ENCODE measurements around the gene NPEPL1. TPM values are rescaled to one million over a fixed set of nuclear protein-coding genes. Genes with fewer than 3 reads are reported as not detected.

NPEPL1 gene
- total and polyA plus RNA-seq, 10 of the 15 experiments (the other 5 are each of a cell fraction or from before 2014, with no cell fraction given), result 0.08 to 21.3 (median 10.2) TPM

DNA sequence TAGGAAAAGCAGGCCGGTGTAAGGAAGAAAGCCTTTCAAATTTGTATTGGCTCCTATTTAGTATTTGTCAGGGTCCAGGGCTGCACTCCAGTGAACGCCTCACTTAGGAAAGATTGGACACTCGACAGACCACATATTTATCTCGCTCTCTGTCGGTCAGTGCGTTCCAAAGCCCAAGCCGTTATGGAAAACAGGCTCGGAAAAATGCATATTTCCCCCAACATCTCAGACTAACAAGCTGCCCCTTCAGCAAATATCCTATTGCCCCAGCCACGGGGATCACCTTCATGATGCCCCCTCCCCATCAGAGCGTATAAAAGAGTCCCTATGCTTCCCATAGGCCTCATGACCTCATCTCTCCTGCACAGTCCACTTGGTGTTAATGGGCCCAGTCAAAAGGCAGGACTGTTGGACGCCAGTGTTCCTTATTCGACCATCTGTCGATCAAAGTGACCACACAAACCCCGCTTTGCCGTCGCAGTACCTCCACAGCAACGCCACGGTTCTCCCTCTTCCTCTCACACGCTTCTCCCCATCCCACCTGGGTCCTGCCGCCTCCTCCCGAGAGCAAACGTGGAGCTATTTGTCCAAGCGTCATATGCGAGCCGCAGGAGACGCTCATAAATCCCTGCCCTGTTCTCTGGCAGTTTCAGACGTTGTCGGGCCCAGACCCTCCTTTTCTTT, 63.3 kb downstream of the NPEPL1 start:
- intact Hi-C loops (cut with micrococcal nuclease; ENCODE audit: unreplicated experiment), result no loop called here
- no peak for FAIRE-seq
- 46% methylated on average over 28 of the region's 28 CpGs for WGBS (ENCODE audit: insufficient coverage, insufficient replicate concordance, low lambda C conversion rate, missing lambda C conversion rate)
- BruUV-seq (replicated peaks), result no TSS peak
- no peaks in the 10 kb centered on the region for H3K4me1 ChIP-seq (ENCODE audit: control insufficient read depth, insufficient read depth, low read length)
- ChIA-PET POLR2A (no interaction called here), RAD21 (ENCODE audit: unreplicated experiment) (no interaction called here), SMC1A (ENCODE audit: uncharacterized antibody, unreplicated experiment) (no interaction called here), CTCF (no interaction called here)
- H4K20me1 ChIP-seq (ENCODE audit: control insufficient read depth, insufficient read depth), result no peaks in the 10 kb centered on the region
- no peak for ATAC-seq
- DNase-seq (ENCODE audit: low read depth, low spot score), result no peak
- H3K4me2 ChIP-seq (ENCODE audit: control insufficient read depth, insufficient read depth), result no peak overlapping the region
- H3K27me3 ChIP-seq (replicated peaks in 1 of 2; ENCODE audit: control insufficient read depth in 2 of 2, insufficient read depth in 2 of 2, low read length in 1 of 2), result peaks cover 0 to 2% of the 10 kb centered on the region in 2 experiments; a peak in 3 of 4 replicates
- TF ChIP-seq, protein P1, sequence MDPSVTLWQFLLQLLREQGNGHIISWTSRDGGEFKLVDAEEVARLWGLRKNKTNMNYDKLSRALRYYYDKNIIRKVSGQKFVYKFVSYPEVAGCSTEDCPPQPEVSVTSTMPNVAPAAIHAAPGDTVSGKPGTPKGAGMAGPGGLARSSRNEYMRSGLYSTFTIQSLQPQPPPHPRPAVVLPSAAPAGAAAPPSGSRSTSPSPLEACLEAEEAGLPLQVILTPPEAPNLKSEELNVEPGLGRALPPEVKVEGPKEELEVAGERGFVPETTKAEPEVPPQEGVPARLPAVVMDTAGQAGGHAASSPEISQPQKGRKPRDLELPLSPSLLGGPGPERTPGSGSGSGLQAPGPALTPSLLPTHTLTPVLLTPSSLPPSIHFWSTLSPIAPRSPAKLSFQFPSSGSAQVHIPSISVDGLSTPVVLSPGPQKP (IDR thresholded peaks at IDR 0.05; ENCODE audit: low read depth, low read length), result no peak
- TF ChIP-seq CHD2 (IDR thresholded peaks at IDR 0.05; ENCODE audit: borderline replicate concordance, low read depth, low read length) (no peak), KLF5 (IDR thresholded peaks at IDR 0.05; ENCODE audit: partially characterized antibody) (no peak), POLR2A (IDR thresholded peaks at IDR 0.05; ENCODE audit: low read depth, low read length) (no peak), KDM1A (IDR thresholded peaks at IDR 0.05; ENCODE audit: borderline replicate concordance) (no peak), MEF2A (IDR thresholded peaks at IDR 0.05; ENCODE audit: insufficient read depth, low read depth, low read length) (no peak), SMAD1 (IDR thresholded peaks at IDR 0.05; ENCODE audit: low read depth, partially characterized antibody) (no peak), RB1 (IDR thresholded peaks at IDR 0.05; ENCODE audit: borderline replicate concordance) (no peak)
- TF ChIP-seq, protein P2, sequence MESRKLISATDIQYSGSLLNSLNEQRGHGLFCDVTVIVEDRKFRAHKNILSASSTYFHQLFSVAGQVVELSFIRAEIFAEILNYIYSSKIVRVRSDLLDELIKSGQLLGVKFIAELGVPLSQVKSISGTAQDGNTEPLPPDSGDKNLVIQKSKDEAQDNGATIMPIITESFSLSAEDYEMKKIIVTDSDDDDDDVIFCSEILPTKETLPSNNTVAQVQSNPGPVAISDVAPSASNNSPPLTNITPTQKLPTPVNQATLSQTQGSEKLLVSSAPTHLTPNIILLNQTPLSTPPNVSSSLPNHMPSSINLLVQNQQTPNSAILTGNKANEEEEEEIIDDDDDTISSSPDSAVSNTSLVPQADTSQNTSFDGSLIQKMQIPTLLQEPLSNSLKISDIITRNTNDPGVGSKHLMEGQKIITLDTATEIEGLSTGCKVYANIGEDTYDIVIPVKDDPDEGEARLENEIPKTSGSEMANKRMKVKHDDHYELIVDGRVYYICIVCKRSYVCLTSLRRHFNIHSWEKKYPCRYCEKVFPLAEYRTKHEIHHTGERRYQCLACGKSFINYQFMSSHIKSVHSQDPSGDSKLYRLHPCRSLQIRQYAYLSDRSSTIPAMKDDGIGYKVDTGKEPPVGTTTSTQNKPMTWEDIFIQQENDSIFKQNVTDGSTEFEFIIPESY (IDR thresholded peaks at IDR 0.05), result no peak
- TF ChIP-seq, protein P3, sequence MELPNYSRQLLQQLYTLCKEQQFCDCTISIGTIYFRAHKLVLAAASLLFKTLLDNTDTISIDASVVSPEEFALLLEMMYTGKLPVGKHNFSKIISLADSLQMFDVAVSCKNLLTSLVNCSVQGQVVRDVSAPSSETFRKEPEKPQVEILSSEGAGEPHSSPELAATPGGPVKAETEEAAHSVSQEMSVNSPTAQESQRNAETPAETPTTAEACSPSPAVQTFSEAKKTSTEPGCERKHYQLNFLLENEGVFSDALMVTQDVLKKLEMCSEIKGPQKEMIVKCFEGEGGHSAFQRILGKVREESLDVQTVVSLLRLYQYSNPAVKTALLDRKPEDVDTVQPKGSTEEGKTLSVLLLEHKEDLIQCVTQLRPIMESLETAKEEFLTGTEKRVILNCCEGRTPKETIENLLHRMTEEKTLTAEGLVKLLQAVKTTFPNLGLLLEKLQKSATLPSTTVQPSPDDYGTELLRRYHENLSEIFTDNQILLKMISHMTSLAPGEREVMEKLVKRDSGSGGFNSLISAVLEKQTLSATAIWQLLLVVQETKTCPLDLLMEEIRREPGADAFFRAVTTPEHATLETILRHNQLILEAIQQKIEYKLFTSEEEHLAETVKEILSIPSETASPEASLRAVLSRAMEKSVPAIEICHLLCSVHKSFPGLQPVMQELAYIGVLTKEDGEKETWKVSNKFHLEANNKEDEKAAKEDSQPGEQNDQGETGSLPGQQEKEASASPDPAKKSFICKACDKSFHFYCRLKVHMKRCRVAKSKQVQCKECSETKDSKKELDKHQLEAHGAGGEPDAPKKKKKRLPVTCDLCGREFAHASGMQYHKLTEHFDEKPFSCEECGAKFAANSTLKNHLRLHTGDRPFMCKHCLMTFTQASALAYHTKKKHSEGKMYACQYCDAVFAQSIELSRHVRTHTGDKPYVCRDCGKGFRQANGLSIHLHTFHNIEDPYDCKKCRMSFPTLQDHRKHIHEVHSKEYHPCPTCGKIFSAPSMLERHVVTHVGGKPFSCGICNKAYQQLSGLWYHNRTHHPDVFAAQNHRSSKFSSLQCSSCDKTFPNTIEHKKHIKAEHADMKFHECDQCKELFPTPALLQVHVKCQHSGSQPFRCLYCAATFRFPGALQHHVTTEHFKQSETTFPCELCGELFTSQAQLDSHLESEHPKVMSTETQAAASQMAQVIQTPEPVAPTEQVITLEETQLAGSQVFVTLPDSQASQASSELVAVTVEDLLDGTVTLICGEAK (IDR thresholded peaks at IDR 0.05; ENCODE audit: borderline replicate concordance), result no peak
- H3K4me3 ChIP-seq, result no peak overlapping the region
- H2AFZ ChIP-seq (ENCODE audit: control insufficient read depth, low read depth, low read length), result no peak overlapping the region
- no peaks in the 10 kb centered on the region for H3K9me3 ChIP-seq (replicated peaks; ENCODE audit: control insufficient read depth, insufficient read depth, low read length)
- no peak overlapping the region for H3K9ac ChIP-seq (ENCODE audit: control insufficient read depth, insufficient read depth, low read length)
- no peak overlapping the region for H3K27ac ChIP-seq (ENCODE audit: control insufficient read depth, insufficient read depth)
- H3K36me3 ChIP-seq (ENCODE audit: control insufficient read depth in 2 of 2, insufficient read depth in 2 of 2, low read length in 1 of 2), result no peaks in the 10 kb centered on the region
- in situ Hi-C loops (cut with MboI), result no loop called here
- H3K79me2 ChIP-seq (ENCODE audit: control insufficient read depth, insufficient read depth, low read length), result no peaks in the 10 kb centered on the region

Measured in GM12878 (cell line).